ENCODE results near the gene AFAP1L2.

AFAP1L2 gene

GRCh38 chr10:114311496-114312209, 92.6 kb downstream of the AFAP1L2 start:
- DNase-seq (ENCODE audit: low spot score), result no peak

GRCh38 chr10:114311023-114311422, 93.3 kb downstream of the AFAP1L2 start:
- DNase-seq (ENCODE audit: low spot score), result no peak

DNA sequence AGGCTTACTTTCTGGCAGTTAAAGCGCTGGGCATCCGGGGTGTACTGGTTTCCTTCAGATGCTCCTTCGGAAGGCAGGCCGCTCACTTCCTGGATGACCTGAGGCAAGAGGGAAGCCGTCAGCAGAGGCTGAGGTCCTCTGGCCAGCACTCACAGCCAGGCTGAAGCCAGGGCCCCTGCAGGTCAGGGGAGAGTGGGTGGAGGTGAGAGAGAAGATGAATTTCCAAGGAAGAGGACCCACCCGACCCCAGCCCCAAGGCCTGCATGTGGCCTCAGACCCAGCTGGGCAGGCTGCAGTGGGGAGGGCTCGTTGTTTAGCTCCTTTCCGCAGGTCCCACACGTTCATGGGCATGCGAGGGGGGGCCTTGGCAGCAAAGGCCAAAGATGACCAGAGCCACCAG, 94.0 kb downstream of the AFAP1L2 start:
- DNase-seq (ENCODE audit: low spot score), result no peak

DNA sequence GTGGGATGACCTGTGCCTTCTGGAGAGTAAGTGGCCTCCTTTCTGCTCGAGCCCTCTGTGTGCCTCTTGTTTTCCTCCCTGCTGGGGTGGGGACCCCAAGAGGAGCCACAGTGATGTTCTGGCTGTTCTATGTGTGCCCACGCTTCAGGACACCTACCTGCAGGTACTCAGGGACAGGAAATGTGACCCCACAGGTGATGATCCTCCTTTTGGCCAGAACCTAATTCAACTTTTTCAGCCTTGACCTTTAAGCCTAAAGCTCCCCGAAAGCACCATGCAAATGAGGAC, 95.0 kb downstream of the AFAP1L2 start:
- no peak for DNase-seq (ENCODE audit: low spot score)

DNA sequence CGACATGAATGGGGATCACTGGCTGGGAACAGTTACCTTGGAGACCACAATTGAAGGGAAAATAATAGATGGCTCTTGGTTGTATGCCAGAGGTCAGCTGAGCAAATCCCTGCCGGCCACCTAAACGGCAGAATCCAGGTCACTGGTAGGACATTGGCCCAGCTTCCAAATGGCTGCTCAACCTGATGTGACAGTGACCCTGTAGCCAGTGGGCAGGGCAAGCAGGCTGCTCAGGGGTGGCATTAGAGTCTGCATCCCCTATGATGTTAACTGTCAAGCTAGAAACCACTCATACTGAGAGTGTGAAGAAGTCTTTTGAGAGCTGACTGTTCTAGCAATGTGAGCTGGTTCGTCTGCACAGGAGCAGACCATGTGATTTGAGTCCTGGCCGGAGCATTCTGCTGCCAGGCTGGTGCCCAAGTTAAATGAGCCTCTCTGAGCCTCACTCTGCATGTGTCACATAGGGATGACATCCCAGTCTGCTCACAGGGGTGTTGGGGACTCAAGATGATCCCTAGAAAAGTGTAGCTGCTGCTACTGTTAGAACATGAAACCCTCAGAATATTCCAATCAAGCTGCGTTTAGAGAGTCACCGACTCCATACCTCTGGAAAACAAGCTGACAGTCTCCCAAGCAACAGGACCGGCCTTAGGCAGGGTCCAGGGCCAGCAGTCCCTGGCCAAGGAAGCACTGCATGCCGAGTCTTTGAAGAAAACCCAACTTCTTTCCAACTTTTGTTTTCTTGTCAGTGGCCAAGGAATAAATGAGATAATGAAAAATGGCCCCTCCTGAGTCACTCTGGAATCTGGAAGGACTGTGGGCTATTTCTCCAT, 95.6 kb downstream of the AFAP1L2 start:
- DNase-seq (ENCODE audit: low spot score), result no peak

DNA sequence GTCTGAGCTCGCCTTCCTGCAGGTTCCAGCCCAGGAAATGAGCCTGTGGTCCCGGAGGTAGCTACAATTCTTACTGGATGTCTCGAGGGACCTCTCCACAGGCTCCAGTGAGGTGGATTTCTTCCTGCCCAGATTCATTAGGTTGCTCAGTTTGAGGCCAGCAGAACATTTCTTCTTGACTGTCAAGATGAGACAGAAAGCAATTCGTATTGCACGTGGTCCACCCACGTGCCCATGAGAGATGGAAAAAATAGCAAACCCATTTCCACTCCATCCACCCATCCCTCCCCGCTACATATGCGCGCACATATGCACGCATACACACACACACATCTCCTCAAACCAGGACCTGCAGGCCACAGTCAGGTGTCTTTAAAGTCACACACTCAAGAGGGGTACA, 96.6 kb downstream of the AFAP1L2 start:
- DNase-seq (ENCODE audit: low spot score), result no peak

- peak; percentile 6 for DNase-seq (ENCODE audit: low spot score)
These were observed 98.0 kb downstream of the AFAP1L2 start for GRCh38 chr10:114306116-114306973.

DNA sequence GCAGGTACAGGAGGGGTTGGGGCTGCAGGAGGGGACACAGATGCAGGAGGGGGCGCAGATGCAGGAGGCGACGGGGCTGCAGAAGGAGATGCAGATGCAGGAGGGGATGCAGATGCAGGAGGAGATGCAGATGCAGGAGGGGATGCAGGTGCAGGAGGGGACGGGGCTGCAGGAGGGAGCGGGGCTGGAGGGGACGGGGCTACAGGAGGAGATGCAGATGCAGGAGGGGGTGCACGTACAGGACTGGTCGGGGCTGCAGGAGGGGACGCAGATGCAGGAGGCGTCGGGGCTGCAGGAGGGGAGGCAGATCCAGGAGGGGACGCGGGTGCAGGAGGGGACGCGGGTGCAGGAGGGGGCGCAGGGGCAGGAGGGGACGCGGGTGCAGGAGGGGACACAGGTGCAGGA, 98.8 kb downstream of the AFAP1L2 start:
- DNase-seq (ENCODE audit: low spot score), result no peak

DNA sequence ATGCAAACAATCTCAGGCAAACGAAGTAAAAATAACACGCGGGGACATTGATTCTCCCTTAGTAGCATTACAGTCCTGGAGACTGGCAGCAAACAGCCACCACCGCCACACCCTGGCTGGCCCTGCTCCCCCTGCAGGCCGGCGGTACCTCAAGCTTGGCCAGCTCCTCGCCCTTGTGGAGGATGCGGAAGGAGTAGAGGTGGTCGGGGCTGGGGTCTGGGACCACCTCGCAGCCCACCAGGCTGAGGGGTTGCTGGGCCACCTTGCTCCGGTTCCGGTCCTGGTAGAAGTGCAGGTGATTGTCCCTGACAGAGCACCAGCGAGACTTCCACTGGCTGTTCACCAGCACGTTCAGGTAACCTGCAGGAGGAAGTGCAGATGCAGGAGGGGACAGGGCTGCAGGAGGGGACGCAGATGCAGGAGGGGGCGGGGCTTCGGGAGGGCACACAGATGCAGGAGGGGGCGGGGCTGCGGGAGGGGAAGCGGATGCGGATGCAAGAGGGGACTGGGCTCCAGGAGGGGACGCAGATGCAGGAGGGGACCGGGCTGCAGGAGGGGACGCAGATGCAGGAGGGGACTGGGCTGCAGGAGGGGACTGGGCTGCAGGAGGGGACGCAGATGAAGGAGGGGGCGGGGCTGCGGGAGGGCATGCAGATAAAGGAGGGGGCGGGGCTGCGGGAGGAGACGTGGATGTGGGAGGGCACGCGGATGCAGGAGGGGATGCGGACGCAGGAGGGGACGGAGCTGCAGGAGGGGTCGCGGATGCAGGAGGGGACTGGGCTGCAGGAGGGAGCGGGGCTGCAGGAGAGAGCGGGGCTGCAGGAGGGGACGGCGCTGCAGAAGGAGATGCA, 99.5 kb downstream of the AFAP1L2 start:
- DNase-seq (ENCODE audit: low spot score), result no peak

DNA sequence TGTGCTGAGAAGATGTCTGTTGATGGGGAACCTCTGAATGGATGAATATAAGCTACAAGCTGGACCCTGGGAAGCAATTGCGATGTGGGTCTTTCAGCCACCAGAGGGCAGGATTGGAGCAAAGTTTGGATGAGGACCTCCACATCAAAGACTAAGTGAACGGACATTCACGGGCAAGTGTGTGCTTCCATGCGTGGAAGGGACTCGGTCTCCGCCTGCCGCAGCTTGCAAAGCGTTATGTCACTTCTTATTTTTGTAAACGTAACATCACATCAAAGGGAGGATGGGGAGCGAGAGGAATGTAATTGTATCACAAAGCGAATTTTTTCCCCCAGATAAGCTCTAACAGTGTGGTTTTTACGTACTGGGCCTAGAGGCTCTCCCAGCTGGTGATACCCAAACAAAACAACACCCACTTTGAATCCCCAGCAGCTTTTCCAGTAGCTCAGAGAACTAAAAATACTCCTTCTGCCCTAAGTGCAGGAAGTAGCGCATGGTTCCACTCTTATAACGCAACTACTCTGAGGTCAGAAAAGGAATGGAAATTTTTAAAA, 100.2 kb downstream of the AFAP1L2 start:
- DNase-seq (ENCODE audit: low spot score), result peak; percentile 45

- DNase-seq (ENCODE audit: low spot score), result no peak
These were observed 100.7 kb downstream of the AFAP1L2 start for GRCh38 chr10:114303556-114303955.

DNA sequence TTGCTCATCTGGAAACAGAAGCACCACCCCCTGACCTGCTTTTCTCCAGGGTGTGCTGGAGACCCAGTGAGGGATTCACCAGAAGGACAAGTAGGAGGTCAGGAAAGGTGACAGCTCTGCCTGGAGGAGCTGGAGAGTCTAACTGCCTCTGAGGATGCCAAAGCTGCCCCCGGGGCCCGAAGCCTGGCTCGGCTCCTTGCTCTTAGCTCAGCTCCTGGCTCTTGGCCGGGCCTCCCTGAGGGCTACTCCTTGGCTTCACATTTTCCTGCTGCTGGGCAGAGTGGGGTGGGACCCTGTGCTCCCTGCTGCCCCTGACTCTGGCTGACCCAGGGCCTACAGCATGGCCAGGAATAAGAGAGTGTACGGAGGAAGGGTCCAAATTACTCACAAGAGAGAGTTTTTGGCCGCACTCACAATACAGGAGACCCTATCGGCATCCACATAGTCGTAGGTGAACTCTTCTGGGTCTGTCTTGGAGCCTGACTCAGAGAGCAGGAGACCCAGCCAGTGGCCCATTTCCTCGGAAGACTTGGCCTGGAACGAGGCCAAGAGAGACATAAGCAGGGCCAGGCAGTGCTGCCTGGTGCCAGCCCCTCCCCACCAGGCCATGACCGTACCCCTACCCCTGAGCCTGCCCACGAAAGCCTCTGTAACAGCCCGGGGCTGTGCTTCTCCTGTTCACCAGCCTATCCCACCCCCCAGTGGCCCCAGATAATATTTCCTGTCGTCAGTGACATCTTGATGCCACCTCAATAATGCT, 102.2 kb downstream of the AFAP1L2 start:
- no peak for DNase-seq (ENCODE audit: low spot score)

- no peak for DNase-seq (ENCODE audit: low spot score)
These were observed 103.1 kb downstream of the AFAP1L2 start for GRCh38 chr10:114301177-114301576.

DNA sequence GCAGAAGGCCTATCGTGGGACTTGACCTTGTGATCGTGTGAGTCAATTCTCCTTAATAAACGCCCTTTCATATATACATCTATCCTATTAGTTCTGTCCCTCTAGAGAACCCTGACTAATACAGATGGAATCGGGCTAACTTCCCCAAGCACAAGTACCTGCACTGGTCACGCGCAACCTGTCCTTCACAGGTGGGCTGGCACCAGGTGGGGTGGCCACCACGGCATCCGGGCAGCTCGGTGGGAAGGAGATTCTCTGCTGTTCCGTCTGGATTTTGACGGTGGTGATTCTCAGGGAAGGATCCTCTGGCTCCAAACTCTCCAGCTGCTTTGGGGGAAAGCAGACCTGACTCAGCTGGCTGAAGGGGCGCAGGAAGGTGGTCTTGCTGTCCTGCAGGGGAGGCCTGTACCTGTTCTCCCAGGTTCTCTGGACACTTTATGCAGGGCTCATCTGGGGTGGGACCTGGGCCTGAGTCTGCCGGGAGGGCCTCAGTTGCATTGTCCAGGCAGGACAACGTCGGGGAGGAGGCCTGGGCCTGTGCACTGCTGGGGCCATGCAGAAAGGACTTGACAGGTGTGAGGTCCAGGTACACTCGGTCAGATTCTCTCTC, 104.2 kb downstream of the AFAP1L2 start:
- no peak for DNase-seq (ENCODE audit: low spot score)

DNA sequence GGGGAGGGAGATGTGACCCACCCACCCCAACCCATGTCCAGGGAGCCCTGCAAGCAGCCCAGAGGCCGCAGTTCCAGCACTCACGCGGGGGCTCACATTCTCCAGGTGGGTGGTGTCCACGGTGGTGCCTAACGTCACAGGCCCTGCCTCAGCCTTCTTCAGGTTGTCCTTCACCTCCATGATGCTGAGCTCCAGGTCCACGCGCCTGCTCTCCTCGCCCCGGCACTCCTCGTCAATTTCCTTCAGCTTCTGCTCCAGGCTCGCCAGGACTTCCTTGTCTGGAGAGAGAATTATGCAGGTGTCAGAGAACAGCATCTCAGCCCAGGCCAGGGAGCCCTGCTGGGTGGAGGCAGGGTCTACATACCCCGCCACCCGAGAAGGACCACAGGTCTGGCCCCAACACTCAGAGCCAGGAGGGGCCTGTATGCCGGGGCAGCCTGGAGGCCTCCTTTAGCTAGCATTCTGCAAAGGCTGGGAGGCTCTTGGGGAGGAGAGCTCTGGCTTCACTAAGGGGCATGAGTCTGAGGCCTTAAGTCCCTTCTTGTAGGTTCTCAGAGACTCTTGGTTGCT, 107.1 kb downstream of the AFAP1L2 start:
- no peak for DNase-seq (ENCODE audit: low spot score)

- no peak for DNase-seq (ENCODE audit: low spot score)
These were observed 108.9 kb downstream of the AFAP1L2 start for GRCh38 chr10:114295393-114295792.

- DNase-seq (ENCODE audit: low spot score), result no peak
These were observed 109.8 kb downstream of the AFAP1L2 start for GRCh38 chr10:114294549-114294948.

GRCh38 chr10:114293075-114293474, 111.2 kb downstream of the AFAP1L2 start:
- DNase-seq (ENCODE audit: low spot score), result no peak

GRCh38 chr10:114291516-114291915, 112.8 kb downstream of the AFAP1L2 start:
- DNase-seq (ENCODE audit: low spot score), result no peak

DNA sequence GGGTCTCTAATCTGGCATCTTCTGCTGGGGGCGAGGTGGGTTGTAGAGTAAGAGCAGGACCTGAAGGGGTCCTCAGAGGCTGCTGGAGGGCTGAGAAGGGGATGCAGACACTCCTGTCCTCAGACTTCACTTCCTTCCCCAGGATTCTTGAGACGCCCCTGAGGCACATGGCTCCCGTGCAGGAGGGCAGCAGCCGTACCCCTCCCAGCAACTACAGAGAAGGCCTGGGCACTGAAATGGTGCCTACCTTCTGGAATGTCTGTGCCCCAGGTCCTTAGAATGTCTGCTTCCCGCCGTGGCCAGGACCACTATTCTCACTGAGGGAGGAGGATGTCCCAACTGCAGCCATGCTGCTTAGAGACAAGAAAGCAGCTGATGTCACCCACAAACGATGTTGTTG, 113.2 kb downstream of the AFAP1L2 start:
- no peak for DNase-seq (ENCODE audit: low spot score)

Measured in COLO829 (cell line).